Renal cortex interstitium (tissue), 11 donors: ENCODE measurements around the gene RABEP1. TPM values are rescaled to one million over a fixed set of nuclear protein-coding genes. Genes with fewer than 3 reads are reported as not detected.
"Not testable (repeated sequence)": the region's sequence is repeated elsewhere in the genome, so short reads cannot be mapped to it uniquely, and the experiment has no call there.

ENCODE experiments used
- DNase-seq, 11 donors: peaks; one replicate each; pipeline ENCODE4 v3.0.0-alpha.2; 2013; ENCODE audit warnings: low read depth in 9 of 11, low spot score in 4 of 11; ENCODE audit errors: extremely low read depth in 1 of 11
- polyA plus RNA-seq, 3 donors: library from polyadenylated mRNA; unstranded; fragments of 120-200 nt; gene quantifications; one replicate each; pipeline ENCODE4 v1.2.1, GENCODE V29; 2013; ENCODE audit not compliant: insufficient read length in 3 of 3

RABEP1 gene
- polyA plus RNA-seq, 3 donors, result 58.2 to 60.6 (median 59.9) TPM

DNA sequence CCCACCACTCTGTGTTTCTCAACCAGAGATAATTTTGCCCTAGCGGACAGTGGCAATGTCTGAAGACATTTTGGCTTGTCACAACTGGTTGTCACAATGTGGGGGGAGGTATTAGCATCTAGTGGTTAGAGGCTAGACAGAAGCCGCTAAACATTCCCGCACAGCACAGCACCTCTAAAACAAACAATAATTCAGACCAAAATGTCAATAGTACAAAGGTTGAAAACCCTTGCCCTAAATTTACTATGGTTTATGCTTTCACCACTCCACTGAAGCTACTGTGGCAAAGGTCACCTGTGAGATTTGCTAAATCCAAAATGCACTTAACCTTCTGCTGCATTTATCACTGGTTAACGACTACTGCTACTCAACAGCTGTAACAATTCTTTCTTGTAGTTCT is 123.3 kb downstream of the RABEP1 start:
- DNase-seq, result no peak

DNA sequence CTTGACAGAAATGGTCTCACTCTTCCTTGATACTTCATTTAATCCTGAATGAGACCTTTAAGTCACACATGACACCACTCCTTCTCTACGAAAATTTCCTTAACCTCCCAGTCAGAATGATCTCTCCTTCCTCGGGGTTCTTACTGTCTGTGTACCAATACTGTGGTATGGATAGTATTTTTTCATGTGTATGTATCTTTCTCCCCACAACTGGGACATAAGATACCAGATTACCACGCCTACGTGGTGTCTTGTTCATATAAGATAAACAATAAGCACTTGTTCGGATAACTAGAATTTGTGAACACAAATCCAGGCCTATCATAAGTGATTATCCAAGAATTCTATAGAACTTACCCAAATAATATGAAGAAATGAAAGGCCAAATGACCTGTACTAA is 126.1 kb downstream of the RABEP1 start:
- DNase-seq, result no peak

DNA sequence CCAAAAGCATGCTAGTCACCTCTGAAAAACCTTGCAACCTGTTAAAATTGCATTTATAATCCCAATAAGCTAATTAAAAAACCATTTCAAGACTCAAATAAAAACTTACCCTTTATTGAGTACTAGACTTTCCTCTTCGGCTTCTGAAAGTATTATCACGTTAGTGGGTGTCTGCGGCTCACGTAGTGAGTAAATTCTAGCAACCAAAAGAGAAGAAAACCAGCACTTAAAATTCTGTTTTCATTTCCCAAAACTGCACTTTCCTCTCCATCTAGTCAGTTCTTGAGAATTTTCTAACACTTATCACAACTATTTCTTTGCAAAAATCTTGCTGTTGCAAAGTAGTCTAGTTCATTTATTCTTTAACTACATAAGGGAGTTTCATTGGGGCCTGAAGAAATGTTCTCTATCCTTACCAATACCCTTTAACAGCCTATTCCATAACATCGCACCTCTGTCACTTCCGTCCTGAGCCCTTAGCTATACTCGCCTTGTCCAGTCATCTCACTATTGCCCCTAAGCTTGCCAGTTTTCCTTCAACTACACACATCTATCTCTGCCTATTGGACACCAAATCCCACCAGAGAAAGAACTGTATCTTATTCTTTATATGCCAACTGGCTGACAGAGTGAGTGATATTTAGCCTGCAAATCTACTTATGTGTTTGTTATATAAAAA is 128.6 kb downstream of the RABEP1 start:
- no peak for DNase-seq

DNA sequence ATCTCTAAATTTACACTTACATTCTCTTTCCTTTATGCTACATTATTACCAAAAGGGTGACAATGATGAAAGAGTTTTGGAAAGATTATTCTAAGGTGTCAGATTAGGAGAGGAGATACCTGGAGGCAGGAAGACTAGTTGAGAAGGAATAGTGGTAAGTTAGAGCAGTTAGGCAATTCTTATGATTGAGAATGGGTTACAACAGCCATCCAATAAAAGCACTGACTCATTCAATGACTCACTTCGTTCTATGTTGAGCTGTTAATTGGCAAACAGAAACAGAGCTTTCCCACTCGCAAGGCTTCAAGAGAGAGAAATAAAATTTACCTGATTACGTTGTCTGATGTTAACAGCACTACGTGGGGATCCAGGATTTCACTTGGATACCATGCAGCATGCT is 131.6 kb downstream of the RABEP1 start:
- DNase-seq, result no peak

DNA sequence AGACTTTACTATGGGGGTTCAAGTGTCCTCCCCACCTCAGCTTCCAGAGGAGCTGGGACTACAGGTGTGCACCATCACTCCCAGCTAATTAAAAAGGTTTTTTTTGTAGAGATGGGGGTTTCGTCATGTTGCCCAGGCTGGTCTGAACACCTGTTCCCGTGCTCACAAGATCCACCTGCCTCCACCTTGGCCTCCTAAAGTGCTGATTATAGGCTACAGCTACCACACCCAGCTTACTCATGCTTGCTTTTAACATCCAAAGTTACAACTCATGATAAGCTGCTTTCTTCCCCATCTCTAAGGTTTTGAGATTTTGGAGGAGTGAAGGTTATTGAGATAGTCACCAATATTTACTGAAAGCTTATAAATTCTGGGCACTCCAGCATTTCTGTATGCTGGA is 134.8 kb downstream of the RABEP1 start:
- DNase-seq, result no peak

DNA sequence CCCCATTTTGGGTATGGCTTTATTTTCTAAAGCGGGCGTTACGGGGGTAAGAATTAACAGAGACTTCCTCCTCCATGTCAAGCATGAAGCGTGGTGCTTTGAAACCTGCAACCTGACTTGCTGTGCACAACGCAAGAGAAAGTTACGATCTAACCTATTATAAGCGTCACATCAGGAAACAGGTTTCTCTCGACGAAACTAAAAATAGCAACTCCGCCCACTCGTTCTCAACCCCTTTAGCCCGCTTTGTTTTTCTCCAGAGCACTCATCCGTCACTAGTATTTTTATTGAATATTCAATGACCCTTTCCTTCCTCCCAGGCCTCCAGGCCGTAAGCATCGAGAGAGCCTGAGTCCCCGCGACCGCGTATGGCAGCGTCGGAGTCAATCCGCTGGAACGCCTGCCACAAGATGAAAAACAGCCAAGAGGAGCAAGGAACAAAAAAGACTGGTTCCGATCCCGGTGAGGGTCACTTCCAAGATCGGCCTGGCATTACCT is 136.8 kb downstream of the RABEP1 start:
- peak in 10 of 11 donors; percentile 37 to 70 (median 49) for DNase-seq

DNA sequence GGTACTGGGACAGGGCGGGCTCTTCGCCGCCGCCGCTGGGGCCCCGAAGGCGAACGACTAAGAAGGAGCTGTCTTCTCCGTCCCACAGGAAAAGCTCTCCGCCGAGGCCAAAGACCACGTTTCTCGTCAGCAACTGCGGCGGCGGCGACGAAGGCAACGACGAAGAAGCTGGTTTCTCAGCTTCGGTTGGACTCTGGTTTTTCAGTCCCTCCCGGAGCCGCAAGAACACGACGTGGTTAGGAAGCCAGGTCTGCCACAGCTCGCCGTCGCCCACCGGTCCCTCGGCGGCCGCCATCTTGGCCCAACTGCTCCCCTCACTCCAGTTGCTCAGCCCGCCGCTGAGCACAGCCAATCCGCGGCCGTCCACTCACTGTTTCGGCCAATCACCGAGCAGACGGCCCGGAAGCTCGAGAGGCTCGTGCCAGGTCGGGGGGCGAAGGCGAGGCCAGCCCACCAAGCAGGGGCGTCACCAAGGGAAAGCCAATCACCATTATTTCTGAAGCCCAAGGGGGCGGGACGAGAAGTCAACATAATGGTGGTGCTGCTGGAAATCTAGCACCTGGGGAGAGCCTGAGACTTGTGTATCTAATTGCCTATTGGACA is 137.4 kb downstream of the RABEP1 start, which contains the start of gene NUP88:
NUP88 (minus strand) TSS at position 307 of the 603 bp plus-strand sequence; CDS start at position 295, 12 bp downstream.
- DNase-seq, result peak; percentile 93 to 99 (median 96)

DNA sequence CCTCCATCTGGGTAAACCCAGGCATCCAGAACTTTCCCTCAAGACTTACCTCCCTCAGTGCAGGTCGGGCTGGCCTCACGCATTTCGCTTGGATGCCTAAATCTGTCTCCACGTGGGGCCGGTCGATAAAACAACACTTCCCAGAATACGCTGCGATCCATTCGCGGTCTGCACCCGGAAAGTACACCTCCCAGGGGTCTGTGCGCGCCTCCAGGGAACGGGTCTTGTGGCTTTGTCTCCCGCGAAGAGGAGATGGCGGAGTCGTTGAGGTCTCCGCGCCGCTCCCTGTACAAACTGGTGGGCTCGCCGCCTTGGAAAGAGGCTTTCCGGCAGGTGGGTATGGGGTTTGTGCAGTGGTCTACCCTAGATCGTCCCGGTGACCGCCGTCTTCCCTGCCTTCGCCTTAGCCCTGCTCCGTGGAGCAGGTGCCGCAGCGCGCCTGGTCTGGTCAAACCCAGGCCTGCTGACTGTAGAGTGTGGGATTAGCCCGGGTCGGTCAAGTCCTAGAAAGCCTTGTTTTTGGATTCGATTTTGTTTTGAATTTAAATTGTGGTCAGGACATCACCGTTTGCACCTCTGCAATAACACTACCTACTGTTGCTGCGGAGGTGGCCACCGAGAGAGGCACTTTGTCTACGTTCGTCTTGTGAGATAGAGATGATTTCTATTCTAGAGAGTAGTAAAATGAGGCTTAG is 138.0 kb downstream of the RABEP1 start, which contains the start of gene RPAIN:
RPAIN (plus strand) TSS at position 224 of the 695 bp plus-strand sequence; CDS start at position 253, 29 bp downstream.
- DNase-seq, result peak in 9 of 11 donors; percentile 30 to 90 (median 82)

GRCh38 chr17:5422505-5422904 is 140.4 kb downstream of the RABEP1 start:
- no peak for DNase-seq

GRCh38 chr17:5424909-5425308 is 142.8 kb downstream of the RABEP1 start:
- no peak for DNase-seq

- DNase-seq, result no peak
These were observed 143.7 kb downstream of the RABEP1 start for GRCh38 chr17:5425826-5426225.

DNA sequence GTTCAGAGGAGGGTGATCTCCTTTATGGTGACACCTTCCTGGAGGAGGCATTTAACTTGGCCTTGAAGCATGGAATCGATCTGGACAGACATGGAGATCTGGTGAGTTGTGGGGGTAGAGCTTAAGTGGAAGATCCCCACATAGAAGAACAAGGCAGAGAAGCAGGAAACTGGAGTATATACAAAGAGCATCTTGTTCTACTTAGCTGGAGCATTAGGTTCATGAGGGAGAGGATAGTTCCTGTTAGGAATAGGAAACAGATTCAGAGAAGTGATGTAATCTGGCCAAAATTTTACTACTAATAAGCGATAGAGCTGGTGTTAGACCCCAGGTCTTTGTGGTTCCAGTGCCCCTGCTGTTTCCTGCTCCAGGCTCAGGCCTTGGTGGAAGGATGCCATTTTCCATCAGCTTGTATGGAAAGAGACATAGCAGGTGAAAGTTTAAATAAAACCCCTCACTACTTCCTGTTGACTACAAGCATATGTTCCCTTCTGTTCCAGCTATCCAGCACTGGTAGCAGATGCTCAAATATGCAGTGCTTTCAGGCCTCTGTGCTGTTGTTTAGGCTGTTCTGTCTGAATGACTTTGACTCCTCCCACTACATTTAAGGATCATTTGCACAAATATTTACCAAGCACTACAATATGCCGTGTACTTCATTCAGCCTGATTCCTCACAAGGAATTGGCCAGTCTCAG is 147.3 kb downstream of the RABEP1 start:
- no peak for DNase-seq

DNA sequence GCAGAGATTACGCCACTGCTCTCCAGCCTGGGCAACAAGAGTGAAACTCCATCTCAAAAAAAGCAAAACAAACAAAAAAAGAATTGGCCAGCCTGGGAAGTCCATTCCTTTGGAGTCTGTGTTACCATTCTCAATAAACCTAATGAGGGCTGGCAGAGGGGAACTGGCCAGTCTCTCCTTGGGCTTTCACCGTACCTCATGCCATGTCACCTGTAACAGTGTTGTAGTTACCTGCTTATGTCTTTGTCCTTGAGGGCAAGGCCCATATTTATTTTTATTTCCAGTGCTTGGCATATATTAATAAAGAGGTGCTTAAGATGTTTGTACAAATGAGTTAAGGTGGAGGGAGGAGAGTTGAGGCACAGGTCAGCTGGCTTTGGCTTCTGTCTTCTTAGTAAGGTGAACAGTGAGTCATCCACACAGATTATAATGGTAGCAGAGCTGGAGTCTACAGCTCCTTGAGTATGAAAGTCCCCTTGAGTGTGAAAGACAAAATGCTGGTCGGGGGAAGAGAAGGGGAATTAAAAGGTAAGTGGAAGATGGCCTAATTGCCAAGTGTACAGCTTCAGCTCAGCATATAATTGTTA is 148.4 kb downstream of the RABEP1 start:
- no peak for DNase-seq

GRCh38 chr17:5431234-5431633 is 149.2 kb downstream of the RABEP1 start:
- DNase-seq, result not testable (repeated sequence)

DNA sequence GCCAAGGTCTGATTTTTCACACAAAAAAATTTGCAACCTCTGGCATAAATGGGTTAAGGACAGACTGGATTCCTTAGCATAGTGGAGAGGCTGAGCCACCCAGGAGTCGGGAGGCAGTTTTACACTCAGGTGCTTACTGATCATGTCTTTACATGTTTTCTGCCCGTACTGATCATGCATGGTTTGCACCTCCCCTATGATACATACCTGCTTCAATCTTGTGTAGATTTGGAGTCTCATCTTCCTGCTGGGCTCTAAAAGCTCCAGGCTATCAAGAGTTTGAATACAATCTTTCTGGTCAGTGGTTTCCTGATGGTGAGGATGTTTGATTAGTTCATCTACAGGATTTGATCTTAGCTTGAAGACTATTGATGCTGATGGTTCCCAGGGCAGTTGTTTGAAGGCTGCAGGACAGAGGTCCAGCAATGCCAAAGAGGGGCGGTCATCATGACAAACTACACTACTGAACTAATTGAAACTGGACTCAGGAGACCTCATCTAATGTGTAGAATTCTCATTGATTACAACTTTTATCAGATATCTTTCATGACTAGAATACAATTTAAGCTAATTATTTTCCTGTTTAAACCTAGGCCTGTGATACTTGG is 150.0 kb downstream of the RABEP1 start:
- DNase-seq, result no peak

DNA sequence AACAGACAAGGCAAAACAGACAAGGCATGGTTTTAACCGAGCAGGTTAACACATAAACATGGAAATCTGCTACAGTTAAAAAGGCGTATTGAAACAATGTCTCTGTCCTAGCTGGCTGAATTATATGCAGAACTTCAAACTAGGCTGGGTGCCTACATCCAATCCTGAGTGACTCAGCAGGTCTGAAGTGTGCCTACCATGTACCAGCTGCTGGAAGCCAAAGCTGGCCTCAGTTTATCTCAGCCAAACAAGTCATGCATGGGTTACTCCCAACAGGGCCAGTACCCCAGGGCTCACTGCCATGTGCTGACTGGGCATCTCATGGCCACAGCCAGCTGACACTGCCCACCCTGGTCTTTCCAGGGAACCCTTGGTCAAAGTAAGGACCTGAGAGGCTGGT is 152.9 kb downstream of the RABEP1 start:
- no peak for DNase-seq
